ENCODE results near the gene PORCN. TPM values are rescaled to one million over a fixed set of nuclear protein-coding genes. Genes with fewer than 3 reads are reported as not detected.
A peak's percentile ranks its signal among the peaks of the same experiment; 100 is the strongest.

Gene PORCN
- total and polyA plus RNA-seq, 5 donors from 2014 or later = 8.1 to 18.5 (median 9.5) TPM

GRCh38 chrX:48472851-48473703 is 35.7 kb upstream of the PORCN start:
- H3K4me3 ChIP-seq (ENCODE audit: low read depth, low read length) = no peak overlapping the region
- no peaks in the 10 kb centered on the region for H3K9me3 ChIP-seq (ENCODE audit: control insufficient read depth in 2 of 2, low read length in 2 of 2)
- H3K9me3 Mint-ChIP-seq = no peaks in the 10 kb centered on the region
- H3K36me3 ChIP-seq (ENCODE audit: control insufficient read depth, insufficient read depth, low read length) = no peaks in the 10 kb centered on the region
- no peaks in the 10 kb centered on the region for H3K36me3 Mint-ChIP-seq
- H3K27me3 Mint-ChIP-seq = no peaks in the 10 kb centered on the region
- peaks cover 28% of the 10 kb centered on the region for H3K4me1 ChIP-seq (ENCODE audit: control insufficient read depth, insufficient read depth, low read length, poor library complexity, severe bottlenecking)
- H3K27ac Mint-ChIP-seq = no peak overlapping the region
- no peak for ATAC-seq (ENCODE audit: low read depth in 2 of 2)
- H3K4me1 Mint-ChIP-seq = peaks cover 5 to 35% (median 22%) of the 10 kb centered on the region in 4 donors
- no peak for DNase-seq
- H3K4me3 Mint-ChIP-seq = peak overlapping the region in 2 of 4 donors; percentile 21 to 50
- no peak overlapping the region for H3K27ac ChIP-seq (ENCODE audit: insufficient read depth, low read length, poor library complexity, severe bottlenecking)
- no peaks in the 10 kb centered on the region for H3K27me3 ChIP-seq (ENCODE audit: control insufficient read depth, insufficient read depth, low read length)

DNA sequence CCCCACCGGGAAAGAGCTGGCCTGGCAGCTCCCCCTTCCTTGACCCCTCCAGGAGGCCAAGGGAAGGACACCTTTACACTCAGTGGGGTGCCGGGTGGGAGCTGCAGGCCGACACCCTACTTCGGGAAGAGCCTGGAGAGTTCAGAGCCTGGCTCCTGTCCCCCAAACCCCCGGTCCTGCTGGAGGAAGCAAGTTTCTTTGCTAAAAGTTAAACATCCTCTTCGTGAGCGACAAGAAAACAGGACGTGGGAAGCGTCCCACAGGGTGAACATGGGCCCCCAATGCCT is 35.1 kb upstream of the PORCN start:
- Histone ChIP-seq H3K9me3 (ENCODE audit: control insufficient read depth in 2 of 2, low read length in 2 of 2) (no peaks in the 10 kb centered on the region), H3K4me3 (ENCODE audit: low read depth, low read length) (no peak overlapping the region), H3K36me3 (ENCODE audit: control insufficient read depth, insufficient read depth, low read length) (no peaks in the 10 kb centered on the region), H3K27me3 (ENCODE audit: control insufficient read depth, insufficient read depth, low read length) (no peaks in the 10 kb centered on the region), H3K27ac (ENCODE audit: insufficient read depth, low read length, poor library complexity, severe bottlenecking) (no peak overlapping the region), H3K4me1 (ENCODE audit: control insufficient read depth, insufficient read depth, low read length, poor library complexity, severe bottlenecking) (peaks cover 24% of the 10 kb centered on the region)
- H3K9me3 Mint-ChIP-seq = no peaks in the 10 kb centered on the region
- peaks cover 5 to 36% (median 22%) of the 10 kb centered on the region in 4 donors for H3K4me1 Mint-ChIP-seq
- H3K27ac Mint-ChIP-seq = no peak overlapping the region
- H3K36me3 Mint-ChIP-seq = no peaks in the 10 kb centered on the region
- no peak for DNase-seq
- peak overlapping the region in 2 of 4 donors; percentile 21 to 50 for H3K4me3 Mint-ChIP-seq
- ATAC-seq (ENCODE audit: low read depth in 2 of 2) = no peak
- H3K27me3 Mint-ChIP-seq = no peaks in the 10 kb centered on the region

DNA sequence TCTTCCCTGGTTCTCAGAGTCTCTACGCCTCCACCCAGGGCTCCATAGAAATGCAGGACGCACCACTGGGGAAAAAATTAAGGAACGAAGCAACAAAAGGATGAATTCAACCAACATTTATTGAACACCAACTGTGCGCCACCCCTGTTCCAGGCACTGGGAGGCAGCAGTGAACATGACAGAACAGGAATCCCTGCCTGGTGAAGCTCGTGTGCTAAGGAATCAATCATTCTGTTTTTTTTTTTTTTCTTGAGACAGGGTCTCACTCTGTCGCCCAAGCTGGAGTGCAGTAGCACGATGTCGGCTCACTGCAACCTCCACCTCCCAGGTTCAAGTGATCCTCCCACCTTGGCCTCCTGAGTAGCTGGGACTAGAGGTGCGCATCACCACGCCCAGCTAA is 34.7 kb upstream of the PORCN start:
- peaks cover 1% of the 10 kb centered on the region for H3K36me3 Mint-ChIP-seq
- H3K27me3 Mint-ChIP-seq = no peaks in the 10 kb centered on the region
- Histone ChIP-seq H3K9me3 (ENCODE audit: control insufficient read depth in 2 of 2, low read length in 2 of 2) (no peaks in the 10 kb centered on the region), H3K4me3 (ENCODE audit: low read depth, low read length) (no peak overlapping the region), H3K36me3 (ENCODE audit: control insufficient read depth, insufficient read depth, low read length) (no peaks in the 10 kb centered on the region), H3K27me3 (ENCODE audit: control insufficient read depth, insufficient read depth, low read length) (no peaks in the 10 kb centered on the region), H3K4me1 (ENCODE audit: control insufficient read depth, insufficient read depth, low read length, poor library complexity, severe bottlenecking) (peaks cover 22% of the 10 kb centered on the region), H3K27ac (ENCODE audit: insufficient read depth, low read length, poor library complexity, severe bottlenecking) (no peak overlapping the region)
- H3K9me3 Mint-ChIP-seq = no peaks in the 10 kb centered on the region
- peak overlapping the region in 1 of 3 donors; percentile 44 for H3K27ac Mint-ChIP-seq
- no peak overlapping the region for H3K4me3 Mint-ChIP-seq
- H3K4me1 Mint-ChIP-seq = peaks cover 5 to 38% (median 22%) of the 10 kb centered on the region in 4 donors
- DNase-seq (peak in 1 of 3 donors; percentile 47), ATAC-seq (ENCODE audit: low read depth in 2 of 2) (no peak)

DNA sequence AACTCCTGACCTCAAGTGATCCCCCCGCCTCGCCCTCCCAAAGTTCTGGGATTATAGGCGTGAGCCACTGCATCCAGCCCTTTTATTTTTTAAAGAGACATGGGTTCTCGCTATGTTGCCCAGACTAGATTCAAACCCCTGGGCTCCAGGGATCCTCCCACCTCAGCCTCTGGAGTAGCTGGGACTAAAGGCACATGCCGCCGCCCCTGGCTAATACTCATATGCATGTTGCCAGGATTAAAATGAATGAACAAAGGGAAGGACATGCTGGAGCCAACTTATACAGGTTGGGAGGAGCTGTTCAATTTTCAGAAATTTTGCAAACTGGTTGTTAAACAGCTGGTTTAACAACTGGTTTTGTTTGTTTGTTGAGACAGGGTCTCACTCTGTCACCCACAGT is 34.2 kb upstream of the PORCN start:
- DNase-seq (no peak), ATAC-seq (ENCODE audit: low read depth in 2 of 2) (no peak)
- peaks cover 4% of the 10 kb centered on the region for H3K36me3 Mint-ChIP-seq
- Histone ChIP-seq H3K9me3 (ENCODE audit: control insufficient read depth in 2 of 2, low read length in 2 of 2) (no peaks in the 10 kb centered on the region), H3K27me3 (ENCODE audit: control insufficient read depth, insufficient read depth, low read length) (no peaks in the 10 kb centered on the region), H3K36me3 (ENCODE audit: control insufficient read depth, insufficient read depth, low read length) (no peaks in the 10 kb centered on the region), H3K4me3 (ENCODE audit: low read depth, low read length) (no peak overlapping the region), H3K4me1 (ENCODE audit: control insufficient read depth, insufficient read depth, low read length, poor library complexity, severe bottlenecking) (peaks cover 19% of the 10 kb centered on the region), H3K27ac (ENCODE audit: insufficient read depth, low read length, poor library complexity, severe bottlenecking) (no peak overlapping the region)
- peak overlapping the region in 1 of 4 donors; percentile 41 for H3K4me3 Mint-ChIP-seq
- H3K4me1 Mint-ChIP-seq = peaks cover 5 to 34% (median 18%) of the 10 kb centered on the region in 4 donors
- no peaks in the 10 kb centered on the region for H3K9me3 Mint-ChIP-seq
- no peaks in the 10 kb centered on the region for H3K27me3 Mint-ChIP-seq
- no peak overlapping the region for H3K27ac Mint-ChIP-seq

DNA sequence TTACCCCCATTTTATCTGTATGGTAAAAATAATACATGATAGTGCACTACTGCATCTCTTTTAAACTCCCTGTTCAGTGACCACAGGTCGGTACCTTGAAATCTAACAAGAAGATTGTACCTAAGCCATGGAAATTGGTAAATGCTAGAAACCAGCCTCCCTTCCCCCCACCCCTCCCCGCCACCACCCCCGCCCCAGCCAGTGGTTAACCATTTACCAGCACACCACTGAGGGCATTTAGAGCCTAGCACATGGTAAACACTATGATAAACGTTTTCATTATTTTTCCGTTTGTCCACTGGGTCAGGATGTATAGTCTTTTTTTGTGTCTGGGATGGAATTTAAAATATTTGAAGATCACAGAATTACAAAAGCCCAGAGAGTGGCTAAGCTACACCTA is 33.5 kb upstream of the PORCN start:
- Mint-ChIP-seq H3K36me3 (peaks cover 5% of the 10 kb centered on the region), H3K4me3 (peak overlapping the region; percentile 83 to 91 (median 90)), H3K4me1 (peaks cover 5 to 31% (median 16%) of the 10 kb centered on the region in 4 donors), H3K27ac (peak overlapping the region; percentile 95 to 96 (median 95)), H3K27me3 (no peaks in the 10 kb centered on the region), H3K9me3 (no peaks in the 10 kb centered on the region)
- ATAC-seq (ENCODE audit: low read depth in 2 of 2) (no peak), DNase-seq (peak in 1 of 3 donors; percentile 11)
- H3K36me3 ChIP-seq (ENCODE audit: control insufficient read depth, insufficient read depth, low read length) = no peaks in the 10 kb centered on the region
- peaks cover 16% of the 10 kb centered on the region for H3K4me1 ChIP-seq (ENCODE audit: control insufficient read depth, insufficient read depth, low read length, poor library complexity, severe bottlenecking)
- peak overlapping the region; percentile 80 for H3K27ac ChIP-seq (ENCODE audit: insufficient read depth, low read length, poor library complexity, severe bottlenecking)
- peak overlapping the region; percentile 84 for H3K4me3 ChIP-seq (ENCODE audit: low read depth, low read length)
- H3K27me3 ChIP-seq (ENCODE audit: control insufficient read depth, insufficient read depth, low read length) = no peaks in the 10 kb centered on the region
- no peaks in the 10 kb centered on the region for H3K9me3 ChIP-seq (ENCODE audit: control insufficient read depth in 2 of 2, low read length in 2 of 2)

DNA sequence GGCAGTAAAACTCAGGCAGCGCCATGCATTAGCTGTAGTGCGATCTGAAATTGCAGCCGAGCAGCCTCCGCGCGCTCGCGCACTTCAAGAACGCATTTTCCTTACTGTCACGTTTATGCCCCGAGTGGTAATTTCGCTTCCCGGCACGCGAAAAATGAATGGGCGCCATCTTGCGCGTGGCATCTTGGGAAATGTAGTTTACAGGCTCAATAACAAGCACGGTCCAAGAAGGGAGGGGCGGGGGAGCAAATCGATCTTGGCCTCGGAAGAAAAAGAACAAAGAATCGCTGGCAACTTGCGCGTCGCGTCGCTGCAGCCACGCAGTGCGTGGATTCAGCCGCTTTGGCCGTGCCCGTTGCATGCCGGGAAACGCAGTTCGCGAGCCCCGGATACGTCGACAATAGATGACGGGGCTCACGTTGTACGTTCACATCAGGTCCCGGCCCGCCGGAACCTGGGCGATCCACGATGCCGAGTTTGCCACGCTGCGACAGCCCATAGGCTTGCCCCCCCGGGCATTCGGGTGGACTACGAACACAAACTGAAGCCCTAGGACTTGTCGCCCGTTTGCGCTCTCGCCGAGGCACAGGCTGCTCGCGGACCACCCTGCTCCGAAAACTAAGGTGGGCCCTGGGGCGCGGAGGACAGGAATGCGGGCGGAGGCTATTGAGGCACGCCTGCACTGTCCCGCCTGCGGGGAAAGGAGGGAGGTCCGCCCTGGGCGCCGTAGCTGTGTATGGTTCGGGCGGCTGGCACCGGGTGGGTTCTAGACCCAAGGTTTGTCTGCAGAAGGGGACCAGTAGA is 32.8 kb upstream of the PORCN start, which contains the start of gene FTSJ1:
TSS of gene FTSJ1 (plus strand) at position 426 of the 804 bp plus-strand sequence. CDS start 1,849 bp downstream, outside the sequence.
- Histone ChIP-seq H3K36me3 (ENCODE audit: control insufficient read depth, insufficient read depth, low read length) (no peaks in the 10 kb centered on the region), H3K9me3 (ENCODE audit: control insufficient read depth in 2 of 2, low read length in 2 of 2) (no peaks in the 10 kb centered on the region), H3K27me3 (ENCODE audit: control insufficient read depth, insufficient read depth, low read length) (no peaks in the 10 kb centered on the region), H3K4me1 (ENCODE audit: control insufficient read depth, insufficient read depth, low read length, poor library complexity, severe bottlenecking) (peaks cover 16% of the 10 kb centered on the region), H3K27ac (ENCODE audit: insufficient read depth, low read length, poor library complexity, severe bottlenecking) (peak within 1 kb of the TSS; percentile 80), H3K4me3 (ENCODE audit: low read depth, low read length) (peak within 1 kb of the TSS; percentile 84)
- DNase-seq (peak; percentile 85 to 95 (median 91)), ATAC-seq (ENCODE audit: low read depth in 2 of 2) (peak; percentile 91 to 94)
- Mint-ChIP-seq H3K27me3 (no peaks in the 10 kb centered on the region), H3K4me3 (peak within 1 kb of the TSS; percentile 83 to 91 (median 90)), H3K4me1 (peaks cover 5 to 31% (median 17%) of the 10 kb centered on the region in 4 donors), H3K9me3 (no peaks in the 10 kb centered on the region), H3K27ac (peak within 1 kb of the TSS; percentile 95 to 96 (median 95)), H3K36me3 (peaks cover 7% of the 10 kb centered on the region)

DNA sequence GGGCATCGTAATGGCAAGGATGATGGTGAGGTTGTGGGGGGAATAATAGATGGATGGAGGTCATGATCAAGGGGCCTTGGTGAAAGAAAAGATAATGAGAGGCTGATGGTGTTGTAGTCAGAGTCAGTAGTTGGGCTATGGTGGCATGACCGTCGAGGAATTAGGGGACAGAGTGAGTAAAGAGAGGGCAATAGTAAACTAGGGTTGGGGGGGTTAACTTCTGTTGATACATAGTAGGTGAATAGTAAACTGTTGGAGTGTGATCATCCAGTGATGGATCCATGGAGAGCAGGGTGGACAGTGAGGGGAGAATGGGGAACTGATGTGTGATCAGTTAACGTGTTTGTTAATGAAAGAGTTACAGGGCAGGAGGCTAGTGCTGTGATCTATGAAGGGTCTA is 31.9 kb upstream of the PORCN start:
- Mint-ChIP-seq H3K9me3 (no peaks in the 10 kb centered on the region), H3K36me3 (peaks cover 7% of the 10 kb centered on the region), H3K4me3 (peak overlapping the region; percentile 83 to 91 (median 90)), H3K4me1 (peaks cover 0 to 31% (median 17%) of the 10 kb centered on the region in 4 donors), H3K27ac (peak overlapping the region; percentile 95 to 96 (median 95)), H3K27me3 (no peaks in the 10 kb centered on the region)
- DNase-seq (no peak), ATAC-seq (ENCODE audit: low read depth in 2 of 2) (no peak)
- Histone ChIP-seq H3K27ac (ENCODE audit: insufficient read depth, low read length, poor library complexity, severe bottlenecking) (peak overlapping the region; percentile 80), H3K36me3 (ENCODE audit: control insufficient read depth, insufficient read depth, low read length) (peaks cover 8% of the 10 kb centered on the region), H3K9me3 (ENCODE audit: control insufficient read depth in 2 of 2, low read length in 2 of 2) (no peaks in the 10 kb centered on the region), H3K4me1 (ENCODE audit: control insufficient read depth, insufficient read depth, low read length, poor library complexity, severe bottlenecking) (peaks cover 16% of the 10 kb centered on the region), H3K4me3 (ENCODE audit: low read depth, low read length) (peak overlapping the region; percentile 69), H3K27me3 (ENCODE audit: control insufficient read depth, insufficient read depth, low read length) (no peaks in the 10 kb centered on the region)

All from CD4-positive, CD25-positive, alpha-beta regulatory T cell (primary cell).